Esophagus squamous epithelium (tissue), 5 donors: Measurements from ENCODE around the gene FAM107A. TPM values are rescaled to one million over a fixed set of nuclear protein-coding genes. Genes with fewer than 3 reads are reported as not detected.

Experiments
- DNase-seq: peaks from one replicate; lab custom pipeline; 2025; lab: John Stamatoyannopoulos, UW
- H3K27ac ChIP-seq, 4 donors: fragments of 200-600 bp; sonication (generic); one replicate each; pipeline ENCODE4 v1.5.1; 2016 to 2019; ENCODE audit warnings: mild to moderate bottlenecking in 1 of 4
- H3K27me3 ChIP-seq, 4 donors: fragments of 200-600 bp; sonication (generic); 1 replicate in 3 of 4; 2 replicates in 1 of 4; pipeline versions ENCODE4 v1.5.1 to v1.6.0; 2017 to 2021; ENCODE audit warnings: antibody characterized with exemption in 1 of 4
- H3K36me3 ChIP-seq, 3 donors: fragments of 200-600 bp; sonication (generic); one replicate each; pipeline ENCODE4 v1.5.1; 2016 to 2019
- H3K4me1 ChIP-seq, 3 donors: fragments of 200-600 bp; sonication (generic); one replicate each; pipeline ENCODE4 v1.5.1; 2017 to 2019
- H3K4me3 ChIP-seq, 4 donors: fragments of 200-600 bp; sonication (generic); 1 replicate in 3 of 4; 2 replicates in 1 of 4; pipeline ENCODE4 v1.5.1; 2016 to 2019; ENCODE audit warnings: mild to moderate bottlenecking in 2 of 4, moderate library complexity in 1 of 4
- H3K9me3 ChIP-seq, 3 donors: fragments of 200-600 bp; sonication (generic); one replicate each; pipeline ENCODE4 v1.5.1; 2016 to 2019
- POLR2A ChIP-seq, 4 donors: fragments of 450-650 bp; IDR thresholded peaks; one replicate each; pipeline ENCODE4 v1.6.1; 2017; ENCODE audit warnings: antibody characterized with exemption in 4 of 4, mild to moderate bottlenecking in 4 of 4, moderate library complexity in 3 of 4
- WGBS, 2 donors: methylation state at CpG; one replicate each; pipeline ENCODE4 v1.1.5; 2018; 5-methylcytosine and 5-hydroxymethylcytosine counted together
- intact Hi-C: fragments of 100-400 bp; cut with DNase I; formaldehyde crosslinking; loops from one replicate; pipeline ENCODE4 v1.15.0; 2022
- total RNA-seq, 4 donors: library from RNA; depleted of rRNA; stranded (reverse); fragments of >200 nt; gene quantifications; one replicate each; pipeline ENCODE4 v1.1.0, GENCODE V29; 2016
- TF ChIP-seq, protein P1 (sequence below), 6 experiments: fragments of 450-650 bp in 4 of 6; fragments of 200-600 bp in 2 of 6; sonication (generic) in 2 of 6; IDR thresholded peaks; one replicate each; pipeline ENCODE4 v1.5.1; 2016 to 2019; ENCODE audit warnings: antibody characterized with exemption in 6 of 6, mild to moderate bottlenecking in 4 of 6, moderate library complexity in 4 of 6
- donor health status: DM: yes; HTN: yes; CAD: no.

FAM107A gene
- total RNA-seq, 4 donors from 2014 or later: 3.9 to 78.6 (median 10.8) TPM

DNA sequence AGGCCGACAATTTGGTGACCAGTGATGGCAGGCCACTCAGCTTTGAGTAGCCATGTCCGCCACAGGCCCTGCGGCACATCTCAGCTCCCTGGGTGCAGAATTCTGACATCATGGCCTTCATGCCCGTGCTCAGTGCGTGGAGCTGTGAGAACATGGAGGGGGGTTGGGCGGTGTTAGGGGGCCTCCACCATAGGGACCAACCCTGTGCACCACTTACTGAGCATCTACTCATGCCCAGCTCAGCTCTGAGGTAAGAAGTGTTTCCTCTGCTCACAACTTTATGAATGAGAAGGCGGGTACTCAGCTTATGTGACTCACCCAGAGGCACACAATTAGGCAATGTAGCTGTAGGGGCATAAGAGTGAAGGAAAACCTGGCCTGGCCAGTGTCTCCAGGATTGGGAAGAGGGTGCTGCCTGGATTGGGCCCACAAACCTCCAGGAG is 50.7 kb downstream of the FAM107A start:
- no peak overlapping the region for H3K27ac ChIP-seq
- H3K27me3 ChIP-seq: no peaks in the 10 kb centered on the region
- WGBS, 2 donors: 80% methylated on average over 1 of the region's 7 CpGs; no CpG with 5 or more reads in 1 of the 2 donors
- no peak for DNase-seq
- peaks cover 10 to 54% (median 15%) of the 10 kb centered on the region in 3 donors for H3K4me1 ChIP-seq
- no peaks in the 10 kb centered on the region for H3K9me3 ChIP-seq
- no peak overlapping the region for H3K4me3 ChIP-seq
- peaks cover 0 to 41% (median 5%) of the 10 kb centered on the region in 3 donors for H3K36me3 ChIP-seq
- intact Hi-C loops: no loop called here
- TF ChIP-seq, protein P1, sequence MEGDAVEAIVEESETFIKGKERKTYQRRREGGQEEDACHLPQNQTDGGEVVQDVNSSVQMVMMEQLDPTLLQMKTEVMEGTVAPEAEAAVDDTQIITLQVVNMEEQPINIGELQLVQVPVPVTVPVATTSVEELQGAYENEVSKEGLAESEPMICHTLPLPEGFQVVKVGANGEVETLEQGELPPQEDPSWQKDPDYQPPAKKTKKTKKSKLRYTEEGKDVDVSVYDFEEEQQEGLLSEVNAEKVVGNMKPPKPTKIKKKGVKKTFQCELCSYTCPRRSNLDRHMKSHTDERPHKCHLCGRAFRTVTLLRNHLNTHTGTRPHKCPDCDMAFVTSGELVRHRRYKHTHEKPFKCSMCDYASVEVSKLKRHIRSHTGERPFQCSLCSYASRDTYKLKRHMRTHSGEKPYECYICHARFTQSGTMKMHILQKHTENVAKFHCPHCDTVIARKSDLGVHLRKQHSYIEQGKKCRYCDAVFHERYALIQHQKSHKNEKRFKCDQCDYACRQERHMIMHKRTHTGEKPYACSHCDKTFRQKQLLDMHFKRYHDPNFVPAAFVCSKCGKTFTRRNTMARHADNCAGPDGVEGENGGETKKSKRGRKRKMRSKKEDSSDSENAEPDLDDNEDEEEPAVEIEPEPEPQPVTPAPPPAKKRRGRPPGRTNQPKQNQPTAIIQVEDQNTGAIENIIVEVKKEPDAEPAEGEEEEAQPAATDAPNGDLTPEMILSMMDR (IDR thresholded peaks at IDR 0.05): no peak
- TF ChIP-seq POLR2A (IDR thresholded peaks at IDR 0.05): no peak

DNA sequence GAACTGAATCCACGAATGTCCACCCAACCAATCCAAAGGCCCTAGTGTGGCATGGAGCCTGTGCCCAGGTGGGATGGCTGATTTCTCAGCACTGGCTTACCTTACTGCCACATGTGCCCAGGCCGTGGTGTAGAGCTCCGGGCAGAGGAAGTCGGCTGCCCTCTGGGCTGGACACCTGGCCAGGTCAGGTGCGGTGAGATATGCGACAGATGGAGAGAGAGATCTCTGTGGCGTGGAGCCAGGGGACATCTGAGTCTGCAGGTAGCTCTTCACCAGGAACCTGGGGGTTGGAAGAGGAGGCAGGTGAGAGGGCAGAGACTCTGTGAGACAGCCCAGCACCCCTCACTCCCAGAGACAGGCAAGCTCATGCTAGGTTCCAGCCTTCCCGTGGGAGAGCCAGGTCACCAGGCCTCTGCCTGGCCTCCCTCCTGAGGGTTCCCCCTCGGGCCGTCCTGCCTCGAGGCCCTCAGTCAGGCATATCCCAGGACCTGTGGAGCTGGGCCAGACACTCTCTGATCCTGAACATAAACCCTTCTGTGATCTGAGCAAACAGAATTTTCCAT is 52.8 kb downstream of the FAM107A start:
- no peak overlapping the region for H3K4me3 ChIP-seq
- peaks cover 10 to 48% (median 15%) of the 10 kb centered on the region in 3 donors for H3K4me1 ChIP-seq
- no peak overlapping the region for H3K27ac ChIP-seq
- intact Hi-C loops: no loop called here
- no peaks in the 10 kb centered on the region for H3K9me3 ChIP-seq
- 85 to 94% methylated on average over 2 to 5 of the region's 11 CpGs for WGBS, 2 donors
- no peaks in the 10 kb centered on the region for H3K27me3 ChIP-seq
- no peak for DNase-seq
- H3K36me3 ChIP-seq: peaks cover 0 to 53% (median 0%) of the 10 kb centered on the region in 3 donors
- no peak for TF ChIP-seq POLR2A (IDR thresholded peaks at IDR 0.05)
- TF ChIP-seq, protein P1 (IDR thresholded peaks at IDR 0.05): no peak

DNA sequence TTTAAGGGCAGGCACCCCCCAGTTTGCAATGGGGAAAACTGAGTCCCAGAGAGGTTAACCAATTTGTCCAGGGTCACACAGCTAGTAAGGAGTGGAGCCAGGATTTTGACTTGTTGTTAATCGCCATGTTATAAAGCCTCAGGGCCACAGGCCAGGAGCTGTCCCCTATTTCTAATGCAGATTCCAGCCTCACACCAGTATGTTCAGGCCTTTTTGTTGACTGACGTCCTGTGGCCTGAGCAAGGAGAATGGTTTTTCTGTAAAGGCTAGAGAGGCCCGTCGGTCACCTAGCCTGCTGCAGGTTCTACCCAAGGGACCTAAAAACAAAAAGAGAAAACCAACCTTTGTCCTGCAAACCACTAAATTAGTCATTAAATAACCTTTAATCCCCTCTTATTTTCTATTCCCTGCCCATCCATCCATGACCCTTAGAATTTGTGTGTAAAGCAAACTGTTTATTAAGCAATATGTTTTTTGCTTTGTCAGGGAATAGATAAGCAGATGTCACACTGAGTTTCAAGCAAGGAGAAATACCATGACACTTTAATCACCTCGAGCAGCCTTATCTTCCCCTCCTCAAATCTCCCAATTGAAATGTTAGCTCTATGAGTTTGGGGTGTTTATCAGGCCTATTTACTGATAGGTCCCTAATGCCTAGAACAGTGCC is 54.3 kb downstream of the FAM107A start:
- Histone ChIP-seq H3K9me3 (no peaks in the 10 kb centered on the region), H3K4me3 (no peak overlapping the region), H3K27me3 (no peaks in the 10 kb centered on the region), H3K27ac (no peak overlapping the region), H3K36me3 (peaks cover 0 to 57% (median 0%) of the 10 kb centered on the region in 3 donors), H3K4me1 (peaks cover 10 to 43% (median 12%) of the 10 kb centered on the region in 3 donors)
- no peak for DNase-seq
- intact Hi-C loops: no loop called here
- TF ChIP-seq POLR2A (IDR thresholded peaks at IDR 0.05): no peak
- TF ChIP-seq, protein P1 (IDR thresholded peaks at IDR 0.05): no peak
- 92 to 93% methylated on average over 3 to 5 of the region's 5 CpGs for WGBS, 2 donors

GRCh38 chr3:58521917-58522631 is 55.1 kb downstream of the FAM107A start:
- no peak overlapping the region for H3K4me3 ChIP-seq
- no peak for DNase-seq
- H3K27me3 ChIP-seq: no peaks in the 10 kb centered on the region
- H3K9me3 ChIP-seq: no peaks in the 10 kb centered on the region
- TF ChIP-seq, protein P1 (IDR thresholded peaks at IDR 0.05): no peak
- no peak for TF ChIP-seq POLR2A (IDR thresholded peaks at IDR 0.05)
- H3K4me1 ChIP-seq: peaks cover 10 to 46% (median 15%) of the 10 kb centered on the region in 3 donors
- H3K36me3 ChIP-seq: peaks cover 0 to 61% (median 0%) of the 10 kb centered on the region in 3 donors
- intact Hi-C loops: no loop called here
- no peak overlapping the region for H3K27ac ChIP-seq
- 63 to 69% methylated on average over 3 to 6 of the region's 10 CpGs for WGBS, 2 donors

GRCh38 chr3:58521336-58521670 is 55.9 kb downstream of the FAM107A start:
- no peak for DNase-seq
- Histone ChIP-seq H3K36me3 (peaks cover 0 to 63% (median 0%) of the 10 kb centered on the region in 3 donors), H3K9me3 (no peaks in the 10 kb centered on the region), H3K27me3 (no peaks in the 10 kb centered on the region), H3K4me3 (no peak overlapping the region), H3K4me1 (peaks cover 4 to 46% (median 20%) of the 10 kb centered on the region in 3 donors), H3K27ac (no peak overlapping the region)
- WGBS, 2 donors: 91 to 96% methylated on average over 3 of the region's 3 CpGs
- intact Hi-C loops: no loop called here
- TF ChIP-seq POLR2A (IDR thresholded peaks at IDR 0.05): no peak
- TF ChIP-seq, protein P1 (IDR thresholded peaks at IDR 0.05): no peak
